Liver (tissue), 9 donors: ENCODE results near the gene GAD2. TPM values are rescaled to one million over a fixed set of nuclear protein-coding genes. Genes with fewer than 3 reads are reported as not detected.

Source experiments
- DNase-seq: peaks from one replicate; pipeline ENCODE4 v3.0.0-alpha.2; 2017; ENCODE audit warnings: low spot score
- H3K27ac ChIP-seq, 2 donors: one replicate each; pipeline ENCODE4 v1.7.0; 2013; ENCODE audit warnings: inconsistent platforms in 2 of 2, low read length in 2 of 2, control low read depth in 1 of 2, low read depth in 1 of 2, mild to moderate bottlenecking in 1 of 2
- H3K27me3 ChIP-seq, 4 donors: one replicate each; pipeline versions ENCODE4 v1.6.1 to v1.7.0; 2013; ENCODE audit warnings: low read length in 3 of 4, inconsistent platforms in 1 of 4, mild to moderate bottlenecking in 1 of 4, moderate library complexity in 1 of 4; ENCODE audit not compliant: control insufficient read depth in 4 of 4, insufficient read depth in 4 of 4
- H3K36me3 ChIP-seq, 4 donors: one replicate each; pipeline versions ENCODE4 v1.6.1 to v1.7.0; 2013; ENCODE audit warnings: low read length in 3 of 4, mild to moderate bottlenecking in 3 of 4, low read depth in 1 of 4, moderate library complexity in 1 of 4; ENCODE audit not compliant: control insufficient read depth in 4 of 4, insufficient read depth in 3 of 4
- H3K4me1 ChIP-seq, 4 donors: one replicate each; pipeline versions ENCODE4 v1.6.1 to v1.7.0; 2013; ENCODE audit warnings: low read length in 3 of 4, mild to moderate bottlenecking in 3 of 4, moderate library complexity in 1 of 4; ENCODE audit not compliant: control insufficient read depth in 4 of 4, insufficient read depth in 4 of 4
- H3K4me3 ChIP-seq, 3 donors: one replicate each; pipeline versions ENCODE4 v1.6.1 to v1.7.0; 2013; ENCODE audit warnings: low read length in 3 of 3, control low read depth in 1 of 3, low read depth in 1 of 3, mild to moderate bottlenecking in 1 of 3
- H3K9ac ChIP-seq, 2 donors: one replicate each; pipeline ENCODE4 v1.7.0; 2013; ENCODE audit warnings: low read length in 2 of 2, mild to moderate bottlenecking in 2 of 2, moderate library complexity in 2 of 2, control low read depth in 1 of 2, low read depth in 1 of 2
- H3K9me3 ChIP-seq, 4 donors: one replicate each; pipeline versions ENCODE4 v1.6.1 to v1.7.0; 2013; ENCODE audit warnings: low read length in 3 of 4; ENCODE audit not compliant: control insufficient read depth in 4 of 4
- EGR1 ChIP-seq, 2 donors: IDR thresholded peaks; 2 replicates each; pipeline ENCODE4 v1.6.1; 2016 to 2018; ENCODE audit warnings: antibody characterized with exemption in 2 of 2, low read depth in 2 of 2
- FOXA1 ChIP-seq: IDR thresholded peaks from 2 replicates; pipeline ENCODE4 v1.6.1; 2016; ENCODE audit warnings: antibody characterized with exemption
- FOXA2 ChIP-seq: IDR thresholded peaks from 2 replicates; pipeline ENCODE4 v1.6.1; 2016; ENCODE audit warnings: antibody characterized with exemption
- GABPA ChIP-seq, 2 donors: IDR thresholded peaks in 1 of 2; conservative IDR thresholded peaks in 1 of 2; 2 replicates each; pipeline ENCODE4 v1.6.1; 2016; ENCODE audit warnings: antibody characterized with exemption in 2 of 2, mild to moderate bottlenecking in 1 of 2, moderate library complexity in 1 of 2
- HNF4A ChIP-seq, 2 donors: conservative IDR thresholded peaks; 2 replicates each; pipeline ENCODE4 v1.6.1; 2016; ENCODE audit warnings: antibody characterized with exemption in 2 of 2, mild to moderate bottlenecking in 2 of 2
- HNF4G ChIP-seq: IDR thresholded peaks from 2 replicates; pipeline ENCODE4 v1.6.1; 2016; ENCODE audit warnings: antibody characterized with exemption
- JUND ChIP-seq, 2 donors: IDR thresholded peaks; 2 replicates each; pipeline ENCODE4 v1.6.1; 2016; ENCODE audit warnings: antibody characterized with exemption in 2 of 2
- MAX ChIP-seq: IDR thresholded peaks from 2 replicates; pipeline ENCODE4 v1.6.1; 2016; ENCODE audit warnings: antibody characterized with exemption
- NR2F2 ChIP-seq: IDR thresholded peaks from 2 replicates; pipeline ENCODE4 v1.6.1; 2016; ENCODE audit warnings: antibody characterized with exemption
- RAD21 ChIP-seq, 2 donors: IDR thresholded peaks; 2 replicates each; pipeline ENCODE4 v1.6.1; 2016; ENCODE audit warnings: antibody characterized with exemption in 2 of 2, mild to moderate bottlenecking in 2 of 2
- REST ChIP-seq: IDR thresholded peaks from 2 replicates; pipeline ENCODE4 v1.6.1; 2016; ENCODE audit warnings: antibody characterized with exemption, mild to moderate bottlenecking
- RXRA ChIP-seq, 2 donors: IDR thresholded peaks; 2 replicates each; pipeline ENCODE4 v1.6.1; 2017 to 2018; ENCODE audit warnings: antibody characterized with exemption in 2 of 2, mild to moderate bottlenecking in 1 of 2
- SP1 ChIP-seq: IDR thresholded peaks from 2 replicates; pipeline ENCODE4 v1.6.1; 2018; ENCODE audit warnings: antibody characterized with exemption, mild to moderate bottlenecking
- TAF1 ChIP-seq: conservative IDR thresholded peaks from 2 replicates; pipeline ENCODE4 v1.6.1; 2016; ENCODE audit warnings: antibody characterized with exemption, mild to moderate bottlenecking
- YY1 ChIP-seq: IDR thresholded peaks from 2 replicates; pipeline ENCODE4 v1.6.1; 2016; ENCODE audit warnings: antibody characterized with exemption, mild to moderate bottlenecking
- ZBTB33 ChIP-seq: IDR thresholded peaks from 2 replicates; pipeline ENCODE4 v1.6.1; 2016; ENCODE audit warnings: antibody characterized with exemption
- WGBS: extraction: QIAGEN DNeasy Blood & Tissue Kit; methylation state at CpG from one replicate; pipeline ENCODE4 v1.1.7; 2013; 5-methylcytosine and 5-hydroxymethylcytosine counted together
- polyA plus RNA-seq, 2 donors: library from polyadenylated mRNA; stranded (reverse) in 1 of 2; unstranded in 1 of 2; fragments of 200-250 nt in 1 of 2; fragments of >200 nt in 1 of 2; fragmentation: Nextera tagmentation in 1 of 2; extraction: Ambion mirVana in 1 of 2; gene quantifications; one replicate each; pipeline versions ENCODE4 v1.2.1 to v1.2.3, GENCODE V29; 2013 to 2015
- total RNA-seq, 2 donors: library from RNA; depleted of rRNA; stranded (reverse); fragments of >200 nt; gene quantifications; one replicate each; pipeline ENCODE4 v1.2.3, GENCODE V29; 2014
- TF ChIP-seq, protein P1 (sequence below): fragments of 150-350 bp; IDR thresholded peaks from 2 replicates; pipeline ENCODE4 v1.5.1; 2017; ENCODE audit warnings: improper control_type of control experiment, low read depth, low read length; ENCODE audit not compliant: missing input control
- TF ChIP-seq, protein P2 (sequence below): IDR thresholded peaks from 2 replicates; pipeline ENCODE4 v1.6.1; 2016; ENCODE audit warnings: antibody characterized with exemption
- donor health status: healthy.
- donor health status: healthy.
- donor health status: healthy.
- donor health status: healthy.
- donor health status: healthy.

GAD2 gene
- total and polyA plus RNA-seq, 4 donors = not detected

GRCh38 chr10:26217396-26218086, 967 bp downstream of the GAD2 start:
- Histone ChIP-seq H3K4me1 (peaks cover 9 to 32% (median 17%) of the 10 kb centered on the region in 4 donors), H3K27me3 (peaks cover 10 to 42% (median 25%) of the 10 kb centered on the region in 4 donors), H3K36me3 (peaks cover 0 to 2% (median 0%) of the 10 kb centered on the region in 4 donors), H3K9me3 (no peaks in the 10 kb centered on the region), H3K27ac (no peak overlapping the region), H3K9ac (no peak overlapping the region), H3K4me3 (no peak overlapping the region)
- TF ChIP-seq HNF4A (conservative IDR thresholded peaks at IDR 0.05) = no peak
- no peak for TF ChIP-seq JUND (IDR thresholded peaks at IDR 0.05)
- TF ChIP-seq RAD21 (IDR thresholded peaks at IDR 0.05) = no peak
- TF ChIP-seq, protein P1, sequence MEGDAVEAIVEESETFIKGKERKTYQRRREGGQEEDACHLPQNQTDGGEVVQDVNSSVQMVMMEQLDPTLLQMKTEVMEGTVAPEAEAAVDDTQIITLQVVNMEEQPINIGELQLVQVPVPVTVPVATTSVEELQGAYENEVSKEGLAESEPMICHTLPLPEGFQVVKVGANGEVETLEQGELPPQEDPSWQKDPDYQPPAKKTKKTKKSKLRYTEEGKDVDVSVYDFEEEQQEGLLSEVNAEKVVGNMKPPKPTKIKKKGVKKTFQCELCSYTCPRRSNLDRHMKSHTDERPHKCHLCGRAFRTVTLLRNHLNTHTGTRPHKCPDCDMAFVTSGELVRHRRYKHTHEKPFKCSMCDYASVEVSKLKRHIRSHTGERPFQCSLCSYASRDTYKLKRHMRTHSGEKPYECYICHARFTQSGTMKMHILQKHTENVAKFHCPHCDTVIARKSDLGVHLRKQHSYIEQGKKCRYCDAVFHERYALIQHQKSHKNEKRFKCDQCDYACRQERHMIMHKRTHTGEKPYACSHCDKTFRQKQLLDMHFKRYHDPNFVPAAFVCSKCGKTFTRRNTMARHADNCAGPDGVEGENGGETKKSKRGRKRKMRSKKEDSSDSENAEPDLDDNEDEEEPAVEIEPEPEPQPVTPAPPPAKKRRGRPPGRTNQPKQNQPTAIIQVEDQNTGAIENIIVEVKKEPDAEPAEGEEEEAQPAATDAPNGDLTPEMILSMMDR = no peak
- TF ChIP-seq, protein P2, sequence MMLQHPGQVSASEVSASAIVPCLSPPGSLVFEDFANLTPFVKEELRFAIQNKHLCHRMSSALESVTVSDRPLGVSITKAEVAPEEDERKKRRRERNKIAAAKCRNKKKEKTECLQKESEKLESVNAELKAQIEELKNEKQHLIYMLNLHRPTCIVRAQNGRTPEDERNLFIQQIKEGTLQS = no peak
- TF ChIP-seq TAF1 = no peak
- TF ChIP-seq FOXA2 = no peak
- TF ChIP-seq HNF4G = no peak
- TF ChIP-seq RXRA (IDR thresholded peaks at IDR 0.05) = no peak
- TF ChIP-seq REST = no peak
- TF ChIP-seq YY1 = no peak
- no peak for DNase-seq
- 4% methylated on average over 64 of the region's 64 CpGs for WGBS

DNA sequence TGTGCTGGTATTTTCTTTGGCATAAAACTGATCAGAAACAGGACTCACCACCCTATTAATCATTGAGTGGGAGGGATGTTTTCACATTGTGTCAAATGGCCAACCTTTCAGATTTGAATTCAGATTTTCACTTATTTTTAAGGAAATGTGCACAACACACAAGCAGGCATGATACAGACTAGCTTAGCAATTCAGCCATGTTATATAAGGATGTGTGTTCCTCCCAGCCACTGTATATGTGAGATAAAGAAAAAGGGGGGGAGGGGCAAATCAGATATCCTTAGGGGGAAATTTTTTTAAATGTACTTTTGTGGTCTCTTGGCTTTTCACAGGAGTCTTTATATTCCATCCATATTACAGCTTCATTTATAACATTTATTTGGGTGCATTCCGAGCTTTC, 3.1 kb downstream of the GAD2 start:
- no peak overlapping the region for H3K4me3 ChIP-seq
- no peak for TF ChIP-seq GABPA (IDR thresholded peaks at IDR 0.05 in 1 of 2, conservative IDR thresholded peaks at IDR 0.05 in 1 of 2)
- TF ChIP-seq, protein P2 = no peak
- TF ChIP-seq REST = no peak
- TF ChIP-seq TAF1 = no peak
- no peak for TF ChIP-seq HNF4A (conservative IDR thresholded peaks at IDR 0.05)
- TF ChIP-seq ZBTB33 = no peak
- no peak for TF ChIP-seq HNF4G
- no peak for TF ChIP-seq YY1
- no peak for TF ChIP-seq RXRA (IDR thresholded peaks at IDR 0.05)
- TF ChIP-seq JUND (IDR thresholded peaks at IDR 0.05) = no peak
- TF ChIP-seq MAX = no peak
- no peak for TF ChIP-seq SP1
- TF ChIP-seq NR2F2 = no peak
- no peak for TF ChIP-seq EGR1 (IDR thresholded peaks at IDR 0.05; ENCODE audit: low read depth in 2 of 2)
- no peak for TF ChIP-seq FOXA1
- TF ChIP-seq FOXA2 = no peak
- no peaks in the 10 kb centered on the region for H3K9me3 ChIP-seq
- no peak overlapping the region for H3K9ac ChIP-seq
- H3K36me3 ChIP-seq = peaks cover 0 to under 1% (median 0%) of the 10 kb centered on the region in 4 donors
- H3K27ac ChIP-seq = no peak overlapping the region
- 61% methylated on average over 1 of the region's 1 CpG for WGBS
- H3K4me1 ChIP-seq = peaks cover 9 to 32% (median 17%) of the 10 kb centered on the region in 4 donors
- DNase-seq = no peak
- peaks cover 1 to 28% (median 21%) of the 10 kb centered on the region in 4 donors for H3K27me3 ChIP-seq
